IMR-90 (cell line): Measurements from ENCODE around the gene ATP11A. TPM values are rescaled to one million over a fixed set of nuclear protein-coding genes. Genes with fewer than 3 reads are reported as not detected.

Source experiments
- ATAC-seq: fragments of 200-7000 bp; cut with Tn5 transposase; 2 replicates; pipeline ENCODE4 v1.9.1; 2020; ENCODE audit warnings: low read depth, mild to moderate bottlenecking, moderate library complexity
- BruUV-seq: library from RNA; stranded (reverse); fragments of 400-500 nt; replicated peaks from 2 replicates; lab custom pipeline; 2021; lab: Mats Ljungman, UMichigan
- CTCF ChIA-PET: fragments of 300-600 bp; formaldehyde crosslinking; extraction: SDS; loops from one replicate; lab custom pipeline; 2021; ENCODE audit warnings: antibody characterized with exemption; lab: Yijun Ruan, JAX
- POLR2A ChIA-PET: fragments of 300-600 bp; sonication (Branson Sonifier 250); formaldehyde crosslinking; loops from one replicate; lab custom pipeline; 2022; ENCODE audit warnings: antibody characterized with exemption; ENCODE audit not compliant: unreplicated experiment; lab: Charles Lee
- DNase-seq: peaks from one replicate; pipeline ENCODE4 v3.0.0; 2013
- H2AFZ ChIP-seq: replicated peaks from 2 replicates; pipeline ENCODE3; 2013; ENCODE audit warnings: low read length, mild to moderate bottlenecking; ENCODE audit not compliant: poor library complexity
- H2AK5ac ChIP-seq: 2 replicates; pipeline ENCODE4 v1.6.1; 2013; ENCODE audit warnings: low read depth, low read length, inconsistent platforms
- H2AK9ac ChIP-seq: replicated peaks from 2 replicates; pipeline ENCODE3; 2013; ENCODE audit warnings: mild to moderate bottlenecking, low read depth, low read length, moderate library complexity; ENCODE audit not compliant: poor library complexity
- H2BK120ac ChIP-seq: 2 replicates; pipeline ENCODE4 v1.6.1; 2013; ENCODE audit warnings: low read depth, low read length, inconsistent platforms
- H2BK15ac ChIP-seq: 3 replicates; pipeline ENCODE4 v1.6.1; 2013; ENCODE audit warnings: low read depth, low read length, inconsistent platforms
- H2BK20ac ChIP-seq: 2 replicates; pipeline ENCODE4 v1.6.1; 2013; ENCODE audit warnings: low read depth, mild to moderate bottlenecking, inconsistent platforms, low read length, moderate library complexity
- H2BK5ac ChIP-seq: 2 replicates; pipeline ENCODE4 v1.6.1; 2013; ENCODE audit warnings: mild to moderate bottlenecking, low read depth, low read length, inconsistent platforms; ENCODE audit not compliant: poor library complexity, severe bottlenecking
- H3K14ac ChIP-seq: replicated peaks from 2 replicates; pipeline ENCODE4 v1.6.1; 2013; ENCODE audit warnings: low read depth, low read length, inconsistent platforms
- H3K18ac ChIP-seq: 2 replicates; pipeline ENCODE4 v1.6.1; 2013; ENCODE audit warnings: low read depth, low read length, control low read depth
- H3K23ac ChIP-seq: 2 replicates; pipeline ENCODE4 v1.6.1; 2013; ENCODE audit warnings: low read depth, low read length, inconsistent platforms
- H3K27ac ChIP-seq: 2 replicates; pipeline ENCODE4 v1.5.1; 2013; ENCODE audit warnings: mild to moderate bottlenecking, control low read depth, low read length; ENCODE audit not compliant: insufficient read depth
- H3K27me3 ChIP-seq: 2 replicates; pipeline ENCODE4 v1.6.1; 2013; ENCODE audit warnings: low read length; ENCODE audit not compliant: control insufficient read depth, insufficient read depth
- H3K36me3 ChIP-seq: 2 replicates; pipeline ENCODE4 v1.6.1; 2013; ENCODE audit warnings: low read length, mixed read lengths; ENCODE audit not compliant: control insufficient read depth, insufficient read depth
- H3K4ac ChIP-seq: 2 replicates; pipeline ENCODE4 v1.6.1; 2013; ENCODE audit warnings: low read depth, low read length, inconsistent platforms
- H3K4me1 ChIP-seq: 2 replicates; pipeline ENCODE4 v1.6.1; 2013; ENCODE audit warnings: low read length, mixed read lengths; ENCODE audit not compliant: control insufficient read depth, insufficient read depth
- H3K4me2 ChIP-seq: 2 replicates; pipeline ENCODE4 v1.6.1; 2013; ENCODE audit warnings: low read depth, mild to moderate bottlenecking, control low read depth, low read length, moderate library complexity
- H3K4me3 ChIP-seq: 2 replicates; pipeline ENCODE4 v1.5.1; 2013; ENCODE audit warnings: low read depth, mild to moderate bottlenecking, control low read depth, low read length, moderate library complexity; ENCODE audit not compliant: insufficient read depth
- H3K56ac ChIP-seq: 2 replicates; pipeline ENCODE4 v1.6.1; 2013; ENCODE audit warnings: low read length, inconsistent platforms; ENCODE audit not compliant: insufficient read depth; ENCODE audit errors: extremely low read depth
- H3K79me1 ChIP-seq, 2 experiments: 2 replicates each; pipeline ENCODE4 v1.6.1; 2013; ENCODE audit warnings: low read length in 2 of 2, inconsistent platforms in 1 of 2, low read depth in 1 of 2
- H3K9ac ChIP-seq: 2 replicates; pipeline ENCODE4 v1.6.1; 2013; ENCODE audit warnings: low read depth, low read length, control low read depth
- H3K9me1 ChIP-seq: 2 replicates; pipeline ENCODE4 v1.6.1; 2013; ENCODE audit warnings: low read length, inconsistent platforms; ENCODE audit not compliant: insufficient read depth
- H3K9me3 ChIP-seq: 2 replicates; pipeline ENCODE4 v1.6.1; 2013; ENCODE audit warnings: low read length; ENCODE audit not compliant: control insufficient read depth, insufficient read depth
- H4K20me1 ChIP-seq: 2 replicates; pipeline ENCODE4 v1.6.1; 2013; ENCODE audit warnings: low read length, inconsistent platforms; ENCODE audit not compliant: insufficient read depth
- H4K5ac ChIP-seq: 2 replicates; pipeline ENCODE4 v1.6.1; 2013; ENCODE audit warnings: mild to moderate bottlenecking, low read depth, low read length, control low read depth
- H4K8ac ChIP-seq, 2 experiments: 2 replicates each; pipeline ENCODE4 v1.6.1; 2013; ENCODE audit warnings: low read depth in 2 of 2, low read length in 2 of 2, control low read depth in 1 of 2, inconsistent platforms in 1 of 2
- H4K91ac ChIP-seq: 2 replicates; pipeline ENCODE4 v1.6.1; 2013; ENCODE audit warnings: low read depth, low read length, inconsistent platforms; ENCODE audit not compliant: insufficient read depth
- BHLHE40 ChIP-seq: fragments of 150-350 bp; IDR thresholded peaks from 2 replicates; pipeline ENCODE4 v1.6.1; 2016; ENCODE audit warnings: mild to moderate bottlenecking, low read depth, low read length
- CEBPB ChIP-seq: IDR thresholded peaks from 2 replicates; pipeline ENCODE4 v1.6.1; 2012; ENCODE audit warnings: low read depth, low read length, improper control_type of control experiment
- CHD1 ChIP-seq: IDR thresholded peaks from 2 replicates; pipeline ENCODE4 v1.6.1; 2012; ENCODE audit warnings: low read depth, low read length, improper control_type of control experiment
- CTCF ChIP-seq: conservative IDR thresholded peaks from 2 replicates; pipeline ENCODE4 v1.5.1; 2012; ENCODE audit warnings: mild to moderate bottlenecking, low read depth, low read length, improper control_type of control experiment
- ELK1 ChIP-seq: fragments of 150-350 bp; IDR thresholded peaks from 2 replicates; pipeline ENCODE4 v1.6.1; 2016; ENCODE audit warnings: low read depth, mild to moderate bottlenecking, low read length, moderate library complexity, borderline replicate concordance
- MAFK ChIP-seq: IDR thresholded peaks from 2 replicates; pipeline ENCODE4 v1.6.1; 2012; ENCODE audit warnings: low read depth, low read length, improper control_type of control experiment
- MAZ ChIP-seq: IDR thresholded peaks from 2 replicates; pipeline ENCODE4 v1.6.1; 2012; ENCODE audit warnings: low read depth, mild to moderate bottlenecking, low read length, improper control_type of control experiment, moderate library complexity, borderline replicate concordance
- MXI1 ChIP-seq: IDR thresholded peaks from 2 replicates; pipeline ENCODE4 v1.6.1; 2012; ENCODE audit warnings: low read depth, mild to moderate bottlenecking, low read length, moderate library complexity, borderline replicate concordance
- POLR2A ChIP-seq: IDR thresholded peaks from 2 replicates; pipeline ENCODE4 v1.6.1; 2012; ENCODE audit warnings: mild to moderate bottlenecking, low read depth, low read length
- RAD21 ChIP-seq: IDR thresholded peaks from 2 replicates; pipeline ENCODE4 v1.6.1; 2012; ENCODE audit warnings: low read length, improper control_type of control experiment
- RCOR1 ChIP-seq: IDR thresholded peaks from 2 replicates; pipeline ENCODE4 v1.6.1; 2012; ENCODE audit warnings: mild to moderate bottlenecking, low read length, improper control_type of control experiment; ENCODE audit not compliant: insufficient replicate concordance
- RFX5 ChIP-seq: IDR thresholded peaks from 2 replicates; pipeline ENCODE4 v1.8.0; 2012; ENCODE audit warnings: low read depth, mild to moderate bottlenecking, low read length, moderate library complexity
- SMC3 ChIP-seq: fragments of 150-350 bp; IDR thresholded peaks from 2 replicates; pipeline ENCODE4 v1.6.1; 2016; ENCODE audit warnings: low read depth, mild to moderate bottlenecking, antibody characterized with exemption, low read length, moderate library complexity
- USF2 ChIP-seq: fragments of 150-350 bp; IDR thresholded peaks from 2 replicates; pipeline ENCODE4 v1.6.1; 2017; ENCODE audit warnings: mild to moderate bottlenecking, antibody characterized with exemption, low read length, low read depth
- WGBS, 2 experiments: methylation state at CpG; one replicate each; pipeline versions ENCODE4 v1.1.5 to v1.1.7; 2013; ENCODE audit warnings: missing lambda C conversion rate in 2 of 2; ENCODE audit not compliant: insufficient read length in 1 of 2; ENCODE audit errors: extremely low coverage in 2 of 2; 5-methylcytosine and 5-hydroxymethylcytosine counted together
- dilution Hi-C: fragments of 300-500 bp; cut with HindIII; formaldehyde crosslinking; loops from one replicate; pipeline ENCODE4 v1.14.3; 2018; ENCODE audit warnings: low sequenced_read_pairs; ENCODE audit not compliant: unreplicated experiment
- in situ Hi-C: fragments of 300-500 bp; cut with MboI; formaldehyde crosslinking; loops from 3 replicates; pipeline ENCODE4 v1.14.3; 2019; ENCODE audit warnings: low sequenced_read_pairs, inconsistent platforms, mixed read lengths
- intact Hi-C: fragments of 100-400 bp; cut with micrococcal nuclease; formaldehyde crosslinking; loops from 2 replicates; pipeline ENCODE4 v1.10.0; 2022
- polyA plus RNA-seq, 3 experiments: library from polyadenylated mRNA; depleted of rRNA; stranded (reverse); fragments of >200 nt; gene quantifications; 2 replicates each; pipeline ENCODE4 v1.2.3, GENCODE V29; 2012; ENCODE audit warnings: low replicate concordance in 1 of 3
- total RNA-seq: library from RNA; depleted of rRNA; stranded (reverse); fragments of >200 nt; gene quantifications from 2 replicates; pipeline ENCODE4 v1.2.3, GENCODE V29; 2012

Gene ATP11A
- total and polyA plus RNA-seq, 2 of the 4 experiments (the other 2 are of a cell fraction) = 8.4 to 12.0 TPM

GRCh38 chr13:112756081-112756480, 66.2 kb downstream of the ATP11A start:
- in situ Hi-C loops = no loop called here
- POLR2A ChIA-PET = no interaction called here
- peaks cover 14% of the 10 kb centered on the region; the same call in 1 of the 2 replicates for H4K20me1 ChIP-seq
- no peak overlapping the region for H4K91ac ChIP-seq
- DNase-seq (no peak), ATAC-seq (no peak)
- no peaks in the 10 kb centered on the region for H3K27me3 ChIP-seq
- H3K4me2 ChIP-seq = no peak overlapping the region
- no peak overlapping the region for H3K27ac ChIP-seq
- no peak overlapping the region for H2BK5ac ChIP-seq
- intact Hi-C loops = no loop called here
- H3K79me1 ChIP-seq = peaks cover 16 to 19% of the 10 kb centered on the region in 2 experiments
- H2BK20ac ChIP-seq = no peak overlapping the region
- dilution Hi-C loops = no loop called here
- no peak overlapping the region for H3K56ac ChIP-seq
- CTCF ChIA-PET = no interaction called here
- H2AK9ac ChIP-seq = no peak overlapping the region
- no peak overlapping the region for H4K5ac ChIP-seq
- no peak overlapping the region for H3K4me3 ChIP-seq
- H2BK15ac ChIP-seq = no peak overlapping the region
- 80% methylated on average over 1 of the region's 7 CpGs; no CpG with 5 or more reads in 1 of the 2 experiments for WGBS, 2 experiments
- H3K18ac ChIP-seq = no peak overlapping the region
- no TSS peak for BruUV-seq
- H3K23ac ChIP-seq = no peak overlapping the region
- no peaks in the 10 kb centered on the region for H3K9me3 ChIP-seq
- H3K4ac ChIP-seq = no peak overlapping the region
- H3K9me1 ChIP-seq = peaks cover 2% of the 10 kb centered on the region; the same call in 1 of the 2 replicates
- no peak overlapping the region for H4K8ac ChIP-seq
- no peaks in the 10 kb centered on the region; the same call in none of the 2 replicates for H3K36me3 ChIP-seq
- no peak overlapping the region for H2BK120ac ChIP-seq
- peaks cover 8% of the 10 kb centered on the region for H3K4me1 ChIP-seq
- H2AFZ ChIP-seq = peak overlapping the region; percentile 15
- H3K14ac ChIP-seq = no peak overlapping the region
- TF ChIP-seq MXI1 (no peak), SMC3 (no peak), POLR2A (no peak), RAD21 (no peak), USF2 (no peak), CEBPB (no peak), MAFK (no peak), MAZ (no peak), ELK1 (no peak), RCOR1 (no peak), BHLHE40 (no peak), CTCF (no peak), RFX5 (no peak), CHD1 (no peak)
- no peak overlapping the region for H2AK5ac ChIP-seq
- no peak overlapping the region for H3K9ac ChIP-seq
